Endothelial cell of umbilical vein (primary cell): ENCODE measurements around the gene LHPP. TPM values are rescaled to one million over a fixed set of nuclear protein-coding genes. Genes with fewer than 3 reads are reported as not detected.

Experiments
- BruUV-seq: library from RNA; stranded (reverse); fragments of 400-500 nt; replicated peaks from 2 replicates; lab custom pipeline; 2021; lab: Mats Ljungman, UMichigan
- CTCF ChIA-PET: fragments of 300-600, 350-600 bp; sonication (Branson Sonifier 250); formaldehyde crosslinking; loops from one replicate; lab custom pipeline; 2021; ENCODE audit warnings: antibody characterized with exemption, inconsistent platforms; lab: Charles Lee
- POLR2A ChIA-PET: fragments of 300-600, 350-600 bp; sonication (Branson Sonifier 250); formaldehyde crosslinking; loops from one replicate; lab custom pipeline; 2021; ENCODE audit warnings: antibody characterized with exemption, inconsistent platforms; lab: Charles Lee
- DNase-seq: peaks from one replicate; pipeline ENCODE4 v3.0.0-alpha.2; 2011; ENCODE audit warnings: low read depth, low spot score
- FAIRE-seq: peaks from 2 replicates; lab custom pipeline; 2011; peaks lifted over from hg19 to GRCh38; lab: Jason Lieb, UNC
- H2AFZ ChIP-seq: 2 replicates; pipeline ENCODE4 v1.6.0; 2012; ENCODE audit warnings: low read depth, low read length, control low read depth, inconsistent platforms
- H3K27ac ChIP-seq: 2 replicates; pipeline ENCODE4 v1.5.1; 2011; ENCODE audit warnings: low read depth, mild to moderate bottlenecking, control low read depth, low read length, moderate library complexity; ENCODE audit not compliant: insufficient read depth
- H3K27me3 ChIP-seq, 2 experiments: 2 replicates each; pipeline versions ENCODE4 v1.6.0 to v1.6.1; 2011; ENCODE audit warnings: low read length in 2 of 2, mixed read lengths in 1 of 2; ENCODE audit not compliant: control insufficient read depth in 2 of 2, insufficient read depth in 2 of 2
- H3K36me3 ChIP-seq, 2 experiments: 2 replicates in 1 of 2; 3 replicates in 1 of 2; pipeline ENCODE4 v1.5.1; 2011; ENCODE audit warnings: low read length in 2 of 2, mild to moderate bottlenecking in 1 of 2, moderate library complexity in 1 of 2; ENCODE audit not compliant: control insufficient read depth in 2 of 2, insufficient read depth in 2 of 2; ENCODE audit errors: extremely low read depth in 1 of 2
- H3K4me1 ChIP-seq: 3 replicates; pipeline ENCODE4 v1.5.1; 2011; ENCODE audit warnings: mild to moderate bottlenecking, low read length; ENCODE audit not compliant: control insufficient read depth, insufficient read depth; ENCODE audit errors: extremely low read depth
- H3K4me2 ChIP-seq: 2 replicates; pipeline ENCODE4 v1.6.1; 2011; ENCODE audit warnings: low read length, control low read depth, mixed read lengths; ENCODE audit not compliant: insufficient read depth
- H3K4me3 ChIP-seq, 3 experiments: fragments of 200-600 bp in 1 of 3; sonication (generic), shearing (Covaris generic) in 1 of 3; replicated peaks in 1 of 3; 2 replicates each; pipeline ENCODE4 v1.5.1; 2011 to 2016; ENCODE audit warnings: control low read depth in 3 of 3, low read length in 3 of 3, mild to moderate bottlenecking in 2 of 3, inconsistent platforms in 1 of 3, low read depth in 1 of 3, moderate library complexity in 1 of 3; ENCODE audit not compliant: insufficient read depth in 1 of 3
- H3K79me2 ChIP-seq: 2 replicates; pipeline ENCODE4 v1.6.0; 2012; ENCODE audit warnings: low read length, inconsistent platforms; ENCODE audit not compliant: control insufficient read depth, insufficient read depth
- H3K9ac ChIP-seq: replicated peaks from 2 replicates; pipeline ENCODE3; 2011; ENCODE audit warnings: low read length, control low read depth; ENCODE audit not compliant: insufficient read depth; ENCODE audit errors: extremely low read depth
- H3K9me1 ChIP-seq: replicated peaks from 3 replicates; pipeline ENCODE4 v1.6.0; 2011; ENCODE audit warnings: mild to moderate bottlenecking, low read length; ENCODE audit not compliant: control insufficient read depth, insufficient read depth; ENCODE audit errors: extremely low read depth
- H3K9me3 ChIP-seq: replicated peaks from 2 replicates; pipeline ENCODE4 v1.5.1; 2012; ENCODE audit warnings: low read length, inconsistent platforms; ENCODE audit not compliant: control insufficient read depth, insufficient read depth
- H4K20me1 ChIP-seq: replicated peaks from 2 replicates; pipeline ENCODE3; 2011; ENCODE audit warnings: mild to moderate bottlenecking, low read length; ENCODE audit not compliant: control insufficient read depth, insufficient read depth; ENCODE audit errors: extremely low read depth
- CTCF ChIP-seq, 2 donors: IDR thresholded peaks; 1 replicate in 1 of 2; 2 replicates in 1 of 2; pipeline ENCODE4 v1.5.1; 2011; ENCODE audit warnings: low read length in 2 of 2, mild to moderate bottlenecking in 2 of 2, moderate library complexity in 2 of 2, control low read depth in 1 of 2, inconsistent platforms in 1 of 2, low read depth in 1 of 2; ENCODE audit not compliant: insufficient read depth in 1 of 2; ENCODE audit errors: extremely low read depth in 1 of 2
- EZH2 ChIP-seq: IDR thresholded peaks from 2 replicates; pipeline ENCODE4 v1.6.1; 2012; ENCODE audit warnings: borderline replicate concordance, low read depth, mild to moderate bottlenecking, moderate library complexity, low read length, inconsistent platforms; ENCODE audit not compliant: severe bottlenecking
- FOS ChIP-seq: IDR thresholded peaks from 2 replicates; pipeline ENCODE4 v1.6.1; 2011; ENCODE audit warnings: mild to moderate bottlenecking, low read length, moderate library complexity, borderline replicate concordance; ENCODE audit not compliant: insufficient read depth
- GATA2 ChIP-seq: IDR thresholded peaks from 2 replicates; pipeline ENCODE4 v1.7.0; 2011; ENCODE audit warnings: low read depth, mild to moderate bottlenecking, moderate library complexity, mixed read lengths, low read length; ENCODE audit not compliant: insufficient read length, insufficient read depth
- JUN ChIP-seq: IDR thresholded peaks from 2 replicates; pipeline ENCODE4 v1.6.1; 2011; ENCODE audit warnings: borderline replicate concordance, low read depth; ENCODE audit not compliant: insufficient read length, insufficient read depth
- MAX ChIP-seq: IDR thresholded peaks from 2 replicates; pipeline ENCODE4 v1.6.1; 2011; ENCODE audit not compliant: insufficient read depth, insufficient read length
- MYC ChIP-seq: IDR thresholded peaks from one replicate; pipeline ENCODE4 v1.6.1; 2011; ENCODE audit warnings: mild to moderate bottlenecking, low read depth, low read length
- POLR2A ChIP-seq: IDR thresholded peaks from 2 replicates; pipeline ENCODE4 v1.6.1; 2012; ENCODE audit warnings: low read depth, mild to moderate bottlenecking, control low read depth, low read length
- POLR2AphosphoS5 ChIP-seq: IDR thresholded peaks from 2 replicates; pipeline ENCODE4 v1.6.1; 2012; ENCODE audit warnings: low read depth, mild to moderate bottlenecking, control low read depth, low read length, moderate library complexity; ENCODE audit not compliant: insufficient read depth
- dilution Hi-C: fragments of 300-500 bp; cut with MboI; formaldehyde crosslinking; loops from one replicate; pipeline ENCODE4 v1.15.0; 2019; ENCODE audit warnings: low sequenced_read_pairs; ENCODE audit not compliant: extremely low pct_ligation_motif_present
- intact Hi-C: fragments of 100-400 bp; cut with micrococcal nuclease; formaldehyde crosslinking; loops from one replicate; pipeline ENCODE4 v1.10.0; 2022
- polyA plus RNA-seq, 4 experiments: library from polyadenylated mRNA; depleted of rRNA in 3 of 4; stranded (reverse) in 3 of 4; unstranded in 1 of 4; fragments of >200 nt; gene quantifications; 2 replicates each; pipeline versions ENCODE4 v1.2.1 to v1.2.3, GENCODE V29; 2011 to 2012; ENCODE audit warnings: missing spikeins in 1 of 4
- total RNA-seq: library from RNA; stranded (reverse); gene quantifications from 2 replicates; pipeline ENCODE4 v1.2.3, GENCODE V29; 2021

LHPP gene
- total and polyA plus RNA-seq, 2 donors (not counting 3 experiments of a cell fraction or from before 2014, with no cell fraction given) = 5.8 to 11.2 TPM

GRCh38 chr10:124535731-124536495, 74.3 kb downstream of the LHPP start:
- POLR2A ChIA-PET = no interaction called here
- no peaks in the 10 kb centered on the region for H4K20me1 ChIP-seq
- DNase-seq (no peak), FAIRE-seq (no peak)
- no peaks in the 10 kb centered on the region for H3K36me3 ChIP-seq
- no peaks in the 10 kb centered on the region for H3K4me1 ChIP-seq
- no peak overlapping the region for H3K4me2 ChIP-seq
- CTCF ChIA-PET = interaction anchor here (9.3 to 12.8 kb wide), 2 partner anchors 206 to 211 kb away, joined by 218 to 226 read pairs; partner anchors contain the start of gene FAM53B
- no peak overlapping the region for H2AFZ ChIP-seq
- intact Hi-C loops = no loop called here
- H3K27ac ChIP-seq = no peak overlapping the region
- BruUV-seq = no TSS peak
- TF ChIP-seq POLR2A (no peak), EZH2 (no peak), GATA2 (no peak), JUN (no peak), MAX (no peak), CTCF (IDR thresholded peaks at IDR 0.05; ENCODE audit: extremely low read depth in 1 of 2, insufficient read depth in 1 of 2, low read depth in 1 of 2, low read length in 2 of 2) (no peak), FOS (no peak), POLR2AphosphoS5 (no peak), MYC (no peak)
- no peak overlapping the region for H3K9ac ChIP-seq
- no peaks in the 10 kb centered on the region for H3K27me3 ChIP-seq
- H3K4me3 ChIP-seq = no peak overlapping the region
- H3K9me1 ChIP-seq = no peaks in the 10 kb centered on the region
- H3K79me2 ChIP-seq = no peaks in the 10 kb centered on the region
- dilution Hi-C loops = no loop called here
- no peaks in the 10 kb centered on the region for H3K9me3 ChIP-seq
